Stimulated activated CD8-positive, alpha-beta memory T cell treated with anti-CD3 and anti-CD28 coated beads, Interleukin-2, amount 100 ng/mL, for 48 hours (primary cell): Measurements from ENCODE around the gene PTPRN2.
"Not testable (repeated sequence)": the region's sequence is repeated elsewhere in the genome, so short reads cannot be mapped to it uniquely, and the experiment has no call there.

Source experiments
- DNase-seq, 2 donors: peaks; one replicate each; pipeline ENCODE4 v3.0.0-alpha.2; 2020; ENCODE audit warnings: low read depth in 2 of 2

Gene PTPRN2

DNA sequence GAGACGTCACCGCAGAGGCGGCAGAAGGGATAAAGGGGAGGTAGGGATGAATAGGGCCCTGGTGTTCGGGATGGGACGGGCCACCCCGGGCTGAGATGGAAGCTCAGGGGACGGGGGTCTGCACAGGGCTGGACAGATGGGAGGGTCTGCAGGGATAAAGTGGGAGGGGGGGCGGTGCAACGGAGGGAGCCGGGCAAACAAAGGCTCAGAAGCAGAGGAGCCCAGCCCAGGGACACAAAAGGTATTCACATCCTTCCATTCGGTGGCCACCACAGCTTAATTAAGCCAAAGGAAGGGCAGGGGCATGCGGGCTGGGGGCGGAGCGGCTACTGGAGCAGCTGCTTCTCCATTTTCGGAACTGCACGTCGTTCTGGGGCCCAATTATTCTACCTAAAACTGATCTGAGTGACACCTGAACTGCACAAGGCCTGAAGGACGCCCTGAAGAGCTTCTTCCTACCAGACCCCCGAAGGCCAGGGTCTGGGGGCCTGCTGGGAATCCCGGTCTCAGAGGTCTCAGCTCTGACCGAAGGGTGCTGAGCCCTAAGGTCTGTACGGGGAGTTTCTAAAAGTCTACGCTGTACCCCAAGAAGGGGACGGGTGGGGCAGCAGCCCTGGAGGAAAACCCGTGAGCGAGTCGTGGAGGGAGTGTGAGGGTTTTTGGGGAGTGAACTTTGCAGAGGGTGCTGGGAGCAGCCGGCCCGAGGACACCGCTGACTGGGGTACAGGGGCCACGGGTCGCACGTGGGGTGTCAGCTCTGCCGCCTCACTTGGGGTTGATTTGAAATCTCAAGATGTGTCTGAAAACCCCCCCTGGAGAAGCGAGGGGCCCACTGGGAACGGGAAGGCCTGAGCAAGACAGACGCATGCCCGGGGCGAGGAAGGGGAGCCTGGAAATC lies 916.0 kb downstream of the PTPRN2 start:
- DNase-seq: no peak

DNA sequence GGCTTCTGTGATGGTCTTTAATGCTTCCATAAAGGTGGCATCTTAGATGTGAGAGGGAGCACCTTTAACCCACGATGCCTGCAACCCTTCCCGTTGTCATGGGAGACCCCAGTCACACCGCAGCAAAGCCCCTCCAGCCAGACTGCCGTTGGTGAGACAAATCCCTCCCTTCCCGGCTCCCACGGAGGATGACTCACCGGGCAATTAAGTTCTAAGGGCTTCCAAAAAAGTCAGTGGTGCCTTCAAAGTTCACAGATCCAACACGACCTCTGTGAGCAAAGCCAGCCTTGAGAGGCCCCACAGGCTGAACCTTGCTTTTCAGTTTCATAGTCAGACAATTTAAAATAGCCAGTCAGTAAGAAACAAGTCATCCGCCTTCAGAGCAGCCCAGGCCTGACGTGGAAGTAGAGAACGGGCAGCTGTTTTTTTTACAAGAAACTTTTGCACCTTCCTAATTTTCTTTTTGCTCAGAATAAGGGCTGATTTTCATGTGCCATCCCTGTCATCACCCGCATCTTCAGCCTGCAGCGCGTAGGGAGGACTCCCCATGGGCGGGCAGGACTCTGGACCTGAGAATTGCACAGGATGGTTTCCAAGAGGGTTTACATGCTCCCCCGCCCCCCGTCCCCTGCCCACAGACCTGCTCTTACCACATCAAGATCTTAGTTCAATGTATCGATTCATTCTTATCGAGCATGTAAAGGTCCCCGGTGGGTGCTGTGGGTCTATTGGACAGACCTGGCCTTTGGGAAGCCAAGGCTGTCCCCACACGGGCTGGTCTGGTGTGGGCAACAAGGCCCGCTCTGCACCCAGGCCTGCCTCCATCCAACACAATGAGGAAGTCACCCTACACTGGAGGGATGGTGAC lies 916.9 kb downstream of the PTPRN2 start:
- DNase-seq: no peak

DNA sequence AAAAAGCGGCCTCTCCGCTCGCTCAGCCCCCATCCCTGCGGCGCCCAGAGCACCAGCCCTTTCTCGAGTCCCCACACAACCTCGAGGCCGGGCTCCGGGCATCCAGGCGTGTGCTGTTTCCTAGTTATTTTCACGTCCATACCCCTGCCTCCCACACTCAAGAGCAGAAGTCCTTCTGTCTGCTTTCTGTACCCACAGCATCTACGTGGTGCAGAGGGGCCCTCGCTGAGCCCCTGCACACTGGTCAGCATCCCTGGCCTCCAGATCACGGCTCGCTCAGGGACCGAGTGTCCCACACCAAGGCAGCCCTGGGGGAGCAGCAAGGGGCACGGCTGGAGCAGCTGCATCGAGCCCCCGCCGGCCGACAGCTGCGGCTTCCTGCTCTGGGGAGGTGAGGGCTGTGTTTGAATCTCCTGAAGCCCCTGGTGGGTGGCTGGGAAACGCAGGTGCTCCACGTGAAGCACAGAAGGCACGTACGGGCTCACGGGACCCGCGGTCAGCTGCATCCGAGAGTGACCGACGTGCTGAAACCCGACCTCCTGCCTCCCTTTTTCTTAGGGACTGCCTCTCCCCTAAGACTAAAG lies 917.8 kb downstream of the PTPRN2 start:
- DNase-seq: no peak

DNA sequence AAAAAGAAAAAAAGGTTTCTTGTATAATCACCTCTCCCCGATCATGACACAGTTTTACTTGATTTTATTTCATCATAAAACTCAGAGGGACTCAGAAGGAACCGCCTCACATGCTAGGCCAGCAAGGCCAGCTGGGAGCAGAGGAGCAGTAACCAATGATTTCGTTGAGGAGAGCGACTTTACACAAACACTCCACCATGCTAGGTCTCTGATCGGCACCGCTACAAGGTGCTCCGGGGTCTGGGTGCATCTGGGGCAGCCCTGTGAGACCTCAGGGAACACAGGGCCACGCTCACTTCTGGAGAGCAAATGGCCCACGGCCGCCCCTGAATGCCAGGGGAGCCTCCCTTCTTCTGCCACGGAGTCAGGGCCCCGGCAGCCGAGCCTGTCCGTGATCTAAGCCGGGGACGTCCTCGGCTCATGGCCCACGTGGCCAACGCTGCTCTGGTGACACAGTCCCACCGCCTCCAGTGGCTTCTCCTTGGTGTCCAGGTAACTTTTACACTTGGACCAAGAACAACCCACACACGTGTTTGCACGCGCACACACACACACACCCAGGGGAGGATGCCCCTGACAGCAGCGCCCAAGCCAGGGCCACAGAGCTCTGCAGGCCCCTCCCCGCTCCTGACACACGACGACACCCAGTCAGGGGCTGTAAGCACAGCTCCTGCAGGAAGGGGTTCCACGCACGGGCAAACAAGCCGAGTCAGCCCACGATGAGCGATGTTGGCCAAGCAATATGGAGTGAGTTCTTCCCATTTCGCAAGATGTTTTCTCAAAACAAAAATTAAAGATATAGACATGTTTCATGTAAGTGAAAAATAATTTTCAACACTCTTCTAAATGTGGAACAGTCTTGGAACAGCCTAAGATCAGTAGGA lies 918.5 kb downstream of the PTPRN2 start:
- no peak for DNase-seq

DNA sequence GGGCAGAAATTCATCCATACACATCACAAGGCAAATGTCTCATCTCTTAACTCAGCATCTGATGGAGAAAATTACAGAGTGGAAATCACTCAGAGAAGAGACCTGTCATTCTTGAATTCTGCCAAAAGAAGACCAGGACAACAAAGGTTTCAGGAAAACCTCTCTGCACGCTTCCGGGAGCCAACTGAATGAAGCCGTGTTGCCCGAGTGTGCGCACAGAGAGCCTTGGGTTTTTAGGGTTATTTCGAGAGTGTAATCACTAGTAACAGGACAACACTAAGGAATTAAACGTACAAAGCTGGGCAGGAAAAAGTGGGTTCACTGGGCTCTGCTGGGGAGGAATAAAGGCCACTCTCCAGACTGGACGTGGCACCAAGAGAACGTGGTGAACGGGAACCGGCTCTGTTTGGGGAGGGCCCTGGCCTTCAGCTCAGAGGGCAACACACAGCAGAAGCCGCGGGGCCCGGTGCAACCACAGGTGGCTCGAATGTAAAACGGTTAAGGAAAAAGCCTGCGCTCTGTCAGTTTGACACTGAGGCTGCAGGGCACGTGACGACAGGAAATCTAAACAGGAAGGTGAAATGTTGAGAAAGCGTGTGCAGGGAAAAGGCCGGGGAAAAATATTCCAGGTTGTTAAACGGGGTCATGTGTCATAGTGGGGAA lies 919.3 kb downstream of the PTPRN2 start:
- DNase-seq: no peak

DNA sequence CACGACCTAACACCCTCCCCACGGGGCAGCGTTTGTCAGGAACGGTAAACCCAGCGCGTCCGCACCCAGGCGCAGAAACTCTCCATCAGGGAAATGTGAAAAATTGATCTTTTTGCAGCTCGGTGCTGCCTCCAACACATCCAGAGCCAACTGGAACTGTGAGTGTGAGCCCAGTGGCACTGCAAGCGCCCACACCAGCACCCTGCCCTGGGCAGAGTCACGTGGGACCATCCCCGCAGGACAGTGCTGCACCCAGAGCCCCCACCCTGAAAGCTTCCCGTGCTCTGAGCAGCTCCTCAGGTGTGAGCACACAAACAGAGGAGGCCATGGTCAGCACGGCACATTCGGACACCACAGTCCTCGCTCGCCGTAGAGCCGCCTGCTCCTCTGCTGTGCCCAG lies 919.9 kb downstream of the PTPRN2 start:
- DNase-seq: no peak

DNA sequence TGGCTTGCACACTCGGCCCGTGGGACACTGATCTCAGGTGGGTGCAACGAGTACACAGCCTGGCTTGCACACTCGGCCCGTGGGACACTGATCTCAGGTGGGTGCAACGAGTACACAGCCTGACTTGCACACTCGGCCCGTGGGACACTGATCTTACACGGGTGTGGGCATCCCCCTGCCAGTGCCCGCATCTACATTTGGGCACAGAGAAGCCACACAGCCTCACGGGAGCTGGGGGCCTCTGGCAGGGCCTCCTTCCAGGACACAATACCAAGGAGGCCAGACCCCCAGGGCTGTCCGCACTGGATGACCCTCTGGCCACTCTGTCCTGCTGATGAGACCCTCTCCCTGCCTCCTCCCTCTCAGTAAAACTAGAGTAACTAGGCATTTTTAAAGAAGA lies 920.4 kb downstream of the PTPRN2 start:
- DNase-seq: no peak

DNA sequence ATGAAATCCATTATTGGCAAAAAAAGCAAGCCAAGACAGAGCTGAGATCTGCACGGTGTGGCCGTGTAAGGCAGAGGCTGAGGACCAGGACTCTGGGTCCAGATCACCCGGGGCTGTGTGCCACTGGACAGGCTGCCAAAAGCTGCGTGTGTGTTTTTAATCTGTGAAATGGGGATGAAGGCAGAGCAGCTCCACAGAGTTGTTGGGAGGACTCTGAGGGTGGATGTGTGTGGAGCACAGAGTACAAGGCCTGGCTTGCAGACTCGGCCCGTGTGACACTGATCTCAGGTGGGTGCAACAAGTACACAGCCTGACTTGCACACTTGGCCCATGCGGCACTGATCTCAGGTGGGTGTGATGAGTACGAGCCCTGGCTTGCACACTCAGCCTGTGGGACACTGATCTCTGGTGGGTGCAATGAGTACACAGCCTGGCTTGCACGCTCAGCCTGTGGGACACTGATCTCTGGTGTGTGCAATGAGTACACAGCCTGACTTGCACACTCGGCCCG lies 921.0 kb downstream of the PTPRN2 start:
- no peak for DNase-seq

DNA sequence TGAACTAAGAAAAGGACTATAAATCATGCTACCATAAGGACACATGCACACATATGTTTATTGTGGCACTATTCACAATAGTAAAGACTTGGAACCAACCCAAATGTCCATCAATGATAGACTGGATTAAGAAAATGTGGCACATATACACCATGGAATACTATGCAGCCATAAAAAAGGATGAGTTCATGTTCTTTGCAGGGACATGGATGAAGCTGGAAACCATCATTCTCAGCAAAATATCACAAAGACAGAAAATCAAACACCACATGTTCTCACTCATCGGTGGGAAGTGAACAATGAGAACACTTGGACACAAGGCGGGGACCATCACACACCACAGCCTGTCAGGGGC lies 922.0 kb downstream of the PTPRN2 start:
- DNase-seq: not testable (repeated sequence)

DNA sequence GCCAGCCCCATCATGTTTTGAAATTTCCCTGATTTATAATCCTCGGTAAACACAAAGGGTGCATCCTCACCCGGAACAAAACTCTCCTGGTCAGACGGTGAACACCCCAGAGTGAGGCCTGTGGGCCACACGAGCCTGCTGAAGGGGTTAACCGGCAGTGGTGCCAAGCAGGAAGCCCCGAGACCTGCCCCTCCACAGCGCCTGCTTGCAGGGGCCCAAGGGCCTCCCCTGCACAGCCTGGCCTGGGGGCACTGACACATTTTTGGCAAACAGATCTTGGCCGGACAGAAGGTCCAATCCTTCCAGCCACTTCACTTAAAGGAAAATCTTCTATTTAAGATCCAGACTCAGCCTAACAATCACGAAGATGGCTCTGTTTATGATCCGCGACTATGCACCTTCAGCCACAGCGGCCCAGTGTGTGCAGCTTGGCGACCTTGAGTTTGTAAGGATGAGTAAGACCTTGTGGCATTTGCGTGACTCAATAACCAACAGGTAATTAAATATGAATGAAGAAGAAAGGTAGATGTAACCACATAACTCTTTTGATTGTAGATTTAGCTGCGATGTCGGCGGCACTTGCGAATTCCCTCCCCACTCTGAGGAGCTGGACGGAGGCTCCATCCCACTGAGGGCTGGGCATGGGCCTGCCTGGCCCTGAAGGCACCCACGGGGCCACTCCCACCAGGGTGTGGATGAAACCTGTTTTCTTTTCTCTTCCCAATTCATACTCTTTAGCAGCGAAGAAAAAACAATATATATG lies 922.6 kb downstream of the PTPRN2 start:
- DNase-seq: no peak

DNA sequence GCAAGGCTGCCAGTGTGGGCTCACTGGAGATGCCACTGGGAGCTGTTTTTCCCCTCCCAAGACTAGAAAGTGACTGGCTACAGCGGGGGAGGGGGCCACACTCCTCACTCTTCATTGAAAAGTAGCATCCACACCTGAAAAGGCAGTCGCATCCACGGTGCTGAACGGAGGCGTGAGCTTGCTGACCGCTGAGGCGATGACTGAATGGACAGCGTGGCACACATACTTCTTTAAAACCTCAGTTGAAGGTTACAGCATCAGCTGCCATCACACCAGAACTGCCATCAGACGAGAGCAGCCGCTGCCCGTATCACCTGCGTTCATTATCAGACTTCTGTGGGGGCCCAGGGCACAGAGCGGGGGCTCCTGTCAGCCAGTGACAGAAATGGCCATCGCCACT lies 923.6 kb downstream of the PTPRN2 start:
- DNase-seq: no peak

DNA sequence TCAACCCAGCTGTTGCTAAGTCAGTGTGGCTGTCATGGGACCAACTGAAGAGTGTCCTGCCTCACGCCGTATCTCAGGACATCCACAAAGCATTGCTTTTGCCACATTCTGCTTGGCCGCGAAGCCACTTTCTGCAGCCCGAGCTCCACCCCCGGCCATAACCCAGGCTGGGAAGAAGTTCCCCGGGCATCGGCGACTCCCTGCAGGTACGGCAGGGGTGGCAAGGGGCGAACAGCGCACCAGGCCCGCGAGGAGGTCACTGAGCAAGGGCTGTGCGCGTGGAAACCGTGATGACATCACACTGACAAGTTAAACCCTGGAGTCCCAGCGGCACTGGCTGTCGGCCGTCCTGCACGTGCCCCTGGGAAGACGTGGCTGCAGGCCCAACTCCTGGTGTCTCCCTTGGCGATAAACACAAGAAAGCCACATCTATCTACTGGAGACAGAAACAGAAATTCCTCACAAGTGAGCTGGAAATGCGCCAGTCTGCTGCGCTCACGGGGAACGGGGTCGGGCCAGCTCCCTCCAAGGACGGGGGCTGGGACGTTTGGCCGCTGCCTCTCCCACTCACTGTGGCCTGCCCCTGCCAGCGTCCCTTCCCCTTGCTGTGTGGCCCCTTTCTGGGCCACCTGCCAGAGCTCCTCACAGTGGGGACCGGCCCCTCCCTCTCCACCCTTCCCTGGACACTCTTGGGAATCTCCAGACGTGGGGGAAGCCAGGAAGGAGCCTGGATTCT lies 924.5 kb downstream of the PTPRN2 start:
- DNase-seq: no peak

DNA sequence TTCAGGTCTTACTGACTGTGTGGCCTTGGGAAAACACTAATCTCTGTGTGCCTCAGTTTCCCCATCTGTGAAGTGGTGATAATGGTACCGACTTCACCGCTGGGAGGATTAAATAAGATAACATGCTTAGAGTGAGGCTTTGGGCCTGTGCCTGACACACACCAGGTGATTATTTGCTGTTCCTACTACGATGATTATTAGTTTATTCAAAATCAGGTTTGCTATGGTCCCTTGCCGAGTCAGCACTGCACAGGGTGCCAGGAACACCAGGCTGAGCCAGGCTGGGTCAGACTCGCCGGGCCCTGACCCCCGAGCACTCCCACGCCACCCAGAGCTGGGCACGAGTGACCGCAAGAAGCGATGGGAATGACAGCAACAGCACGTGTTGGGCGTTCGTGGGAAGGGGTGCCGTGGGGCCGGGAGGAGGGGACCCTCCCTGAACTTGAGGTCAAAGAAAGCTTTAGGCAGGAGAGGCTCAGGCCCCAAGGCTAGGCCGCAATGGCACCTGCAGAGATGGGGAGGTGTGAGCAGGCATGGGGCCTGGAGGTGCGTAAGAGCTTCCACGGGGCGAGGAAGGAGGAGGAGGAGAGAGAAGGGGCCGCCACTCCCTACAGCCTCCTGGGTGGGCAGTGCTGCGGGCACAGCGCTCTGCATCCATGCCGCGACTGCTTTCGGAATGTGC lies 925.4 kb downstream of the PTPRN2 start:
- no peak for DNase-seq

DNA sequence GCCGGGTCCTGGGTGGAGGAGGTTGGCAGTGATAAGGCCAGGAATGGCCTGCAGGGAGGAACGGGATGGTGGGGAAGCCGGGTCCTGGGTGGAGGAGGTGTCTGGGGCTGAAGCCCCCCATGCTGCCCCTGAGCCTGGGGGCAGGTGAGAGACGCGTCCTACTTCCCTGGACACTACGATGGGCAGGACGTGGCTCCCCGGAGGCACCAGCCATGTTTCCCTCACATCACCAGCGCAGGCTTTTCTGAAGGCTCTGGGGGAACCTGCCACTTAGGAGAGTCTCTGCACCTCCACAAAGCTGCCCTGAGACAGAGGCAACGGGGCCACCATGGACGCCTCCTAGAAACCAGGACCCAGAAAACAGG lies 926.0 kb downstream of the PTPRN2 start:
- DNase-seq: no peak

DNA sequence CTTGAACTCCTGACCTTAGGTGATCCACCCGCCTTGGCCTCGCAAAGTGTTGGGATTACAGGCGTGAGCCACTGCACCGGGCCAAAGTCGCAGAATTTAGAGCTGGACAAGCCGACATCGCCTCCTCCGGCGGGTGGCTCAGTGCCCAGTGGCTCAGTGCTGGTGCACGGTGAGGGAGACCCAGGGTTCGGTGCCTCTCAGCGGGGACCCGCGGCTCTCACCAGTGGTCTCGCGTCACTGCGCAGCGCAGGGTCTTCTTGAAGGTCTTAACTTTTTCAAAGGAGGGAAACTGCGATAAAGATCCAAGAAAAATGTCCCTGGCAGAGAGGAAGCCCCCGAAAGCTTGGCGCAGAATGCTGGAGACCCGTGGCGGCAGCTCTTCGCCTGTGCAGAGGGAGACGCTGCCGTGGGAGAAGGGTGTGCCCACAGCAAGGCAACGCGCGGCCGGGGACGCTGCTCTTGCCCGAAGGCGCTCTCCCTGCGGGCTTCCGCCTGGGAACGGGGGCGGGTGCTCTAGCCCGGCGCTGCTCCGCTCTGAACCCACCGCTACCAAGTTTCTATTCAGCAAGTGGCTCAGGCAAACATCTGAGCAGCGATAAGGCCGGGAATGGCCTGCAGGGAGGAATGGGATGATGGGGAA lies 926.5 kb downstream of the PTPRN2 start:
- no peak for DNase-seq

DNA sequence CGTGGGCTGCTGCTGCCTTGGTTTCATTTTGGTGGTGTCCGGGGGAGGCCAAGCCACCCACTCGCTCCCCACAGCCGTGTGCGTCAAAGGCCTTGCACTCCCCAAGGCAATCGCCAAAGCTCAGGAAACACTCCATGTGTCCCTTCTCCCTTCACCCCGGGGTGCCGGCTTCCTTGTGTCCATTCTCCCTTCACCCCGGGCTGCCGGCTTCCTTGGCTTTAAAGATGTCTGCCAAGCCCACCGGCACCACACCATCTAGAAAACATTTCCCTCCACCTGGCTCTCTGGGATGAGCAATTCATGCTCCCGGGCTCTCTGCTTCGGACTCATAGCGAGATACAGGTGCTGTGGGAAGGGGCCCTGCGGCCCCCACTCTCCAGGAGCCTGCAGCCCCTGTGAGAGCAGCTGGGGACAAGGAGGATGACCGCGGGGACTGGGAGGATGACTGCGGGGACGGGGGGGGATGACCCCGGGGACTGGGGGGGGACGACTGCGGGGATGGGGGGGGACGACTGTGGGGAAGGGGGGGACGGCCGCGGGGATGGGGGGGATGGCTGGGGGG lies 928.7 kb downstream of the PTPRN2 start:
- DNase-seq: no peak

DNA sequence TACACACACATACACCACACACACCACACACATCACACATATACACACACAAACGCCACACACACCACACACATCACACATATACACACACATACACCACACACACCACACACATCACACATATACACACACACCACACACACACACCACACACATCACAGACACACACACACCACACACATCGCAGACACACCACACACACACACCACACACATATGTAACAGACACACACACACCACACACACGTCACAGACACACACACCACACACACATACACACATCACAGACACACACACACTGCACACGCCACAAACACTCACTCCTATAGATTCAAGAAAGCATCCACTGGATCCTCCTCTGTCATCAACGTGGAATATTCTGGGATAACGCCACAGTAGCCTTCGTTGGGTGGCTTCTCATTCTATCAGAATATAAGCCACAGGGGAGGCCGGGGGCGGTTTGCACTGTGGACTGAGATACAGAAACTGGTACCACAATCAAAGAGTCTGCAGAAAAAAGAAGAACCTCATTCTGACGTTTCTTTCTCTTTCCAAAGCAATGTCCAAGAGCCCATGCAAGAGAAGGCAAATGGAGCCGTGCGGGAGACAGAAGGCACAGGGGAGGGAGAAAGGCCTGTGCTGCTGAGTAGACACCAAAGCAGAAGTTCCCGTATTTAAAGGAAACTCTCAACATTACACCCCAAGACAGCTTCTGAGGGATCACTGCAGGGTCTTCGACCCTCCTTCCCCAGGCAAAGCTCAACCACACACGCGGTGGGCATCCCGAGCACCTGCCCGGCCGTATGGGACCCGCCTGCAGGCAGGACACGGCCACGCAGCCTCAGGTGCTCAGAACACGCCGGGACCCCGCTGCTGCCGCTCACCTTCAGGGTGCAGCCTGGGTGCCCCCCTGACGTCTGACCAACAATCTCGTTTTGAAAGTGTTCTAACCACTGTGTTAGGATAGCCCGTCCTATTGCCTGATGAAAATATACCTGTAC lies 929.6 kb downstream of the PTPRN2 start:
- DNase-seq: no peak
